A673 (cell line): Measurements from ENCODE around the gene COMMD6.

ENCODE experiments used
- CTCF ChIP-seq: fragments of 300-800, 200-600 bp; sonication (generic); conservative IDR thresholded peaks from 2 replicates; pipeline ENCODE4 v1.5.1; 2017; ENCODE audit warnings: low read depth, mild to moderate bottlenecking, antibody characterized with exemption, low read length, moderate library complexity, mixed read lengths
- EZH2 ChIP-seq: fragments of 200-600 bp; sonication (generic); IDR thresholded peaks from 2 replicates; pipeline ENCODE4 v1.6.1; 2017; ENCODE audit warnings: borderline replicate concordance, low read depth, mild to moderate bottlenecking, mixed read lengths, antibody characterized with exemption, low read length; ENCODE audit not compliant: poor library complexity, severe bottlenecking

DNA sequence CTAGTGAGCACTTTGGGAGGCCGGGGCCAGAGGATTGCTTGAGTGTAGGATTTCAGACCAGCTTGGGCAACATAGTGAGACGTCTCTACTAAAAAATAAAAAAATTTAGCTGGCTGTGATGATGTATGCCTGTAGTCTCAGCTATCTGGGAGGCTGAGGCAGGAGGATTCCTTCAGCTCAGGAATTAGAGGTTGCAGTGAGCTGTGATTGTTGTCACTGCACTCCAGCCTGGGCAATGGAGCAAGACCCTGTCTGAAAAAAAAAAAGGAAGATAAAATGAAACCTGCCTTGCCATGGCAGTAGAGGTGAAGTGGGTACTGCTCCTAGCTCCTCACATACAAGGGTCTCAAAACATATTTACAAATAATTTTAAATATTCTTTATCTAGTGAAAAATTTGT lies 19.3 kb upstream of the COMMD6 start:
- TF ChIP-seq CTCF (no peak), EZH2 (no peak)
